Neural cell (in vitro differentiated cells): Measurements from ENCODE around the gene CYREN. TPM values are rescaled to one million over a fixed set of nuclear protein-coding genes. Genes with fewer than 3 reads are reported as not detected.

Experiments
- H2AFZ ChIP-seq: fragments of 200-600, 300-800 bp; sonication (generic), shearing (Covaris generic); 2 replicates; pipeline ENCODE4 v1.6.0; 2014; ENCODE audit warnings: low read depth, mild to moderate bottlenecking, antibody characterized with exemption, low read length, moderate library complexity
- H3F3A ChIP-seq: fragments of 200-600 bp; shearing (Covaris generic); 2 replicates; pipeline ENCODE4 v1.6.1; 2016; ENCODE audit warnings: mild to moderate bottlenecking, moderate library complexity, mixed read lengths, antibody characterized with exemption, low read length; ENCODE audit not compliant: insufficient read depth, poor library complexity, severe bottlenecking
- H3K27ac ChIP-seq: fragments of 200-600, 300-800 bp; sonication (generic), shearing (Covaris generic); 2 replicates; pipeline ENCODE4 v1.5.1; 2014; ENCODE audit warnings: mild to moderate bottlenecking, low read length, moderate library complexity
- H3K27me3 ChIP-seq: fragments of 300-800, 200-600 bp; sonication (generic), shearing (Covaris generic); 2 replicates; pipeline ENCODE4 v1.6.0; 2014; ENCODE audit warnings: mild to moderate bottlenecking, low read depth, low read length, moderate library complexity; ENCODE audit not compliant: insufficient read depth
- H3K36me3 ChIP-seq: fragments of 300-800, 200-600 bp; sonication (generic), shearing (Covaris generic); 2 replicates; pipeline ENCODE4 v1.5.1; 2014; ENCODE audit warnings: mild to moderate bottlenecking, antibody characterized with exemption, low read length, moderate library complexity; ENCODE audit not compliant: insufficient read depth
- H3K4me2 ChIP-seq: fragments of 300-800, 200-600 bp; sonication (generic), shearing (Covaris generic); 2 replicates; pipeline ENCODE4 v1.6.0; 2014; ENCODE audit warnings: mild to moderate bottlenecking, low read length
- H3K4me3 ChIP-seq: fragments of 300-800, 200-600 bp; sonication (generic), shearing (Covaris generic); 2 replicates; pipeline ENCODE4 v1.5.1; 2014; ENCODE audit warnings: mild to moderate bottlenecking, low read length, moderate library complexity
- H3K79me2 ChIP-seq: fragments of 200-600 bp; shearing (Covaris generic); replicated peaks from 2 replicates; pipeline ENCODE4 v1.6.0; 2014; ENCODE audit warnings: mild to moderate bottlenecking, low read length, moderate library complexity; ENCODE audit not compliant: insufficient read depth
- H3K9ac ChIP-seq: fragments of 300-800, 200-600 bp; sonication (generic), shearing (Covaris generic); 2 replicates; pipeline ENCODE4 v1.6.1; 2016; ENCODE audit warnings: mild to moderate bottlenecking, low read length, mixed read lengths
- H3K9me2 ChIP-seq: fragments of 200-600 bp; shearing (Covaris generic); 2 replicates; pipeline ENCODE4 v1.6.1; 2016; ENCODE audit warnings: mild to moderate bottlenecking, low read length, mixed read lengths; ENCODE audit not compliant: insufficient read depth
- H3K9me3 ChIP-seq: fragments of 200-600, 300-800 bp; sonication (generic), shearing (Covaris generic); 2 replicates; pipeline ENCODE4 v1.6.1; 2016; ENCODE audit warnings: mild to moderate bottlenecking, mixed run types, low read length, moderate library complexity, mixed read lengths
- H4K20me1 ChIP-seq: fragments of 200-600 bp; shearing (Covaris generic); 2 replicates; pipeline ENCODE4 v1.6.1; 2016; ENCODE audit warnings: mild to moderate bottlenecking, mixed run types; ENCODE audit not compliant: insufficient read depth
- CTCF ChIP-seq: fragments of 450-650 bp; IDR thresholded peaks from 2 replicates; pipeline ENCODE4 v1.5.1; 2014; ENCODE audit warnings: antibody characterized with exemption, mild to moderate bottlenecking, moderate library complexity; ENCODE audit not compliant: poor library complexity, severe bottlenecking
- EP300 ChIP-seq: fragments of 450-650 bp; conservative IDR thresholded peaks from 2 replicates; pipeline ENCODE4 v1.6.1; 2014; ENCODE audit warnings: antibody characterized with exemption, mild to moderate bottlenecking, moderate library complexity; ENCODE audit not compliant: poor library complexity, severe bottlenecking
- EZH2 ChIP-seq: fragments of 200-600, 300-800 bp; shearing (Covaris generic), sonication (generic); IDR thresholded peaks from 2 replicates; pipeline ENCODE4 v1.6.1; 2014; ENCODE audit warnings: antibody characterized with exemption, low read length, borderline replicate concordance, mild to moderate bottlenecking; ENCODE audit not compliant: insufficient read depth, poor library complexity, severe bottlenecking
- MXI1 ChIP-seq: fragments of 450-650 bp; conservative IDR thresholded peaks from 2 replicates; pipeline ENCODE4 v1.6.1; 2014; ENCODE audit warnings: antibody characterized with exemption, mild to moderate bottlenecking; ENCODE audit not compliant: poor library complexity, severe bottlenecking
- POLR2AphosphoS5 ChIP-seq: IDR thresholded peaks from 2 replicates; pipeline ENCODE4 v1.6.1; 2012
- RAD21 ChIP-seq: fragments of 450-650 bp; conservative IDR thresholded peaks from 2 replicates; pipeline ENCODE4 v1.6.1; 2014; ENCODE audit warnings: antibody characterized with exemption, mild to moderate bottlenecking, moderate library complexity
- REST ChIP-seq: IDR thresholded peaks from 2 replicates; pipeline ENCODE4 v1.6.1; 2012; ENCODE audit warnings: borderline replicate concordance
- SMC3 ChIP-seq: fragments of 450-650 bp; conservative IDR thresholded peaks from 2 replicates; pipeline ENCODE4 v1.6.1; 2014; ENCODE audit warnings: antibody characterized with exemption, mild to moderate bottlenecking, moderate library complexity; ENCODE audit not compliant: poor library complexity
- TAF1 ChIP-seq: IDR thresholded peaks from 2 replicates; pipeline ENCODE4 v1.6.1; 2012; ENCODE audit warnings: low read depth
- polyA plus RNA-seq: library from polyadenylated mRNA; depleted of rRNA; stranded (reverse); fragments of >200 nt; gene quantifications from 2 replicates; pipeline ENCODE4 v1.2.3, GENCODE V29; 2014

CYREN gene
- polyA plus RNA-seq, 1 donor from 2014 or later = 6.7 TPM

- TF ChIP-seq MXI1 (no peak), EP300 (no peak), CTCF (no peak), POLR2AphosphoS5 (no peak), REST (no peak), SMC3 (no peak), EZH2 (no peak), TAF1 (no peak), RAD21 (no peak)
- Histone ChIP-seq H4K20me1 (no peaks in the 10 kb centered on the region), H3K27me3 (no peaks in the 10 kb centered on the region), H3K4me2 (no peak overlapping the region), H3F3A (no peaks in the 10 kb centered on the region), H3K79me2 (no peaks in the 10 kb centered on the region), H3K36me3 (no peaks in the 10 kb centered on the region), H3K4me3 (no peak overlapping the region), H3K9me3 (no peaks in the 10 kb centered on the region), H2AFZ (no peak overlapping the region), H3K9me2 (no peaks in the 10 kb centered on the region), H3K9ac (no peak overlapping the region), H3K27ac (no peak overlapping the region)
Observed at GRCh38 chr7:135192914-135193536, 22.5 kb upstream of the CYREN start.

DNA sequence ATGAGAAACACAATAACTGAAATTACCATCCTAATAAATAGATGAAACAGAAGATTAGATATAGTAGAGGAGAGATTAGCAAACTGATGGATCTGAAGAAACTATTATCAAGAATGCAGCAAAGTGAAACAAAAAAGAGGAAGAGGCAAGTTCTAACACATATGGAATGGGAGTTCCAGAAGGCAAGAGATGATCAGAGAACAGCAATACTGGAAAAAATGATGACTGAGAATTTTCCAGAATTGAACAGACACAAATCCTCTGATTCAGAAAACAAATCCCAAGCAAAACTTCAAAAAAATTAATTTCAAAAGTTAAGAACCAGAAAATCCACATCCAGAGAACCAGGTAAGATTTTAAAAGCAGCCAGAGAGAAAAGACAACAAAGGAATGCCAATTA lies 20.2 kb upstream of the CYREN start:
- H3K27ac ChIP-seq = no peak overlapping the region
- TF ChIP-seq REST (no peak), CTCF (no peak), TAF1 (no peak), POLR2AphosphoS5 (no peak), EP300 (no peak), MXI1 (no peak), RAD21 (no peak), EZH2 (no peak), SMC3 (no peak)

More for the DNA sequence above, 20.2 kb upstream of the CYREN start:
- Histone ChIP-seq H3K9me2 (no peaks in the 10 kb centered on the region), H3K79me2 (no peaks in the 10 kb centered on the region), H2AFZ (no peak overlapping the region), H3K4me3 (no peak overlapping the region), H3K27me3 (no peaks in the 10 kb centered on the region), H3K36me3 (peaks cover 12% of the 10 kb centered on the region), H4K20me1 (no peaks in the 10 kb centered on the region), H3F3A (no peaks in the 10 kb centered on the region), H3K9ac (no peak overlapping the region), H3K4me2 (no peak overlapping the region), H3K9me3 (no peaks in the 10 kb centered on the region)
